Activated T-helper 9 cell treated with anti-CD3 and anti-CD28 coated beads, Interleukin-2, amount 50 U/mL, for 16 hours (primary cell): ENCODE results near the gene P4HA2.
"Not testable (repeated sequence)": the region's sequence is repeated elsewhere in the genome, so short reads cannot be mapped to it uniquely, and the experiment has no call there.

ENCODE experiments used
- DNase-seq: peaks from one replicate; pipeline ENCODE4 v3.0.0-alpha.2; 2020; ENCODE audit warnings: low read depth

P4HA2 gene

DNA sequence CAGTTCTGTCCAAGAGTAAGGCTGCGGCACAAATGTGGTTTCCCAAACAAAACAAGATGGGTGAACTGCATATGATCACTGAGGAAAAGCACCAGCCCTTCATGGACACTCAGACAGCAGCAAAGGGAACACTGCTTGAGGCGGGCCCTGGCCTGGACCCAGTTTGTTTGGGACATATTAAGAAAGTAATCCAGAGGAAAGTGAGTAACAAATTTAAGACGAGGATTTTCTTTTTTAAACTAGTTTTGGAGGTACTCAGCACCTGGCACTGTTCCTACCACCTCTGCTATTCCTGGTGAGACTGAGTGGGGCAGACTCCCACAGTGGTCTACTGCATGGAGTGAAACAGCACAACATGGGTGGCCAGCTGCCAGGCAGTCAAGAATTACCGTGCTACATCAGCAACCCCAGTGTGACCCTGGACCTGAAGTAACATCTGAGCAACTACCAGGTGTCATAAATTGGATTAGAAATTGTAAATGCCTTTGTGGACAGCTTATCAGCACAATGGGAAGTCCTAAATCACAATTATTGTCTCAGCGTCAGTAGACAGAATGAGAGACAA lies 28.5 kb downstream of the P4HA2 start:
- DNase-seq = no peak

- DNase-seq = no peak
Measured at GRCh38 chr5:132198571-132198970, 29.1 kb downstream of the P4HA2 start.

GRCh38 chr5:132195727-132196126 lies 31.9 kb downstream of the P4HA2 start:
- DNase-seq = no peak

- DNase-seq = no peak
Measured at GRCh38 chr5:132193165-132193694, 34.4 kb downstream of the P4HA2 start.

GRCh38 chr5:132190161-132190817 lies 37.4 kb downstream of the P4HA2 start:
- DNase-seq = no peak

DNA sequence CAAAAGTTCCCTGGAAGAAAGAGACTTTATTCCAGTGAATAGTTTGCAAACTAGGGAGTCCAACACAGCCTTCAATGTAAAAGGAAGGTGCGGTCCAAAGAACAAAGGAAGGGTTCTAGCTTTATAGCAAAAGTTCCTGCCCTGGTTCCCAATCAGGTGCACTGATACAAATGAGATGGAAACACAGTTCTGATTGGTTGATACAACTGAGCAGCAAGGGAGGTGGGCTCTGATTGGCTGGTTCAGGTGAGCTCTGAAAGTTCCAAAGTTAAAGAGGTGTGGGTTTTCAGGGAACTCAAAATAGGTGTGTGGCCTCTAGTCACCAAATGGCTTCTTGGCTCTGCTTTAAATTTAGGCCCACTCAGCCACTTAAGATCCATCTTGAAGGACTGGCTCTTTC lies 43.1 kb downstream of the P4HA2 start:
- DNase-seq = no peak

DNA sequence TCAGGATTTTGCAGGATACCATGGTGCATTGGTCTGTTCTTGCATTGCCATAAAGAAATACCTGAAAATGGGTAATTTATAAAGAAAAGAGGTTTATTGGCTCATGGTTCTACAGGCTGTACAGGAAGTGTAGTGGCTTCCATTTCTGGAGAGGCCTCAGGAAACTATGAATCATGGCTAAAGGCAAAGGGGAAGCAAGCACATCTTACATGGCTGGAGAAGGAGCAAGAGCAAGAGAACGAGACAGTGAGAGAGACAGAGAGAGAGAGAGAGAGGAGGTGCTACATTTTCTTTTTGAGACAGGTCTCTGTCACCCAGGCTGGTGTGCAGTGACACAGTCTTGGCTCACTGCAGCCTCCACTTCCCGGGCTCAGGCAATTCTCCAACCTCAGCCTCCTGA lies 43.9 kb downstream of the P4HA2 start:
- no peak for DNase-seq

DNA sequence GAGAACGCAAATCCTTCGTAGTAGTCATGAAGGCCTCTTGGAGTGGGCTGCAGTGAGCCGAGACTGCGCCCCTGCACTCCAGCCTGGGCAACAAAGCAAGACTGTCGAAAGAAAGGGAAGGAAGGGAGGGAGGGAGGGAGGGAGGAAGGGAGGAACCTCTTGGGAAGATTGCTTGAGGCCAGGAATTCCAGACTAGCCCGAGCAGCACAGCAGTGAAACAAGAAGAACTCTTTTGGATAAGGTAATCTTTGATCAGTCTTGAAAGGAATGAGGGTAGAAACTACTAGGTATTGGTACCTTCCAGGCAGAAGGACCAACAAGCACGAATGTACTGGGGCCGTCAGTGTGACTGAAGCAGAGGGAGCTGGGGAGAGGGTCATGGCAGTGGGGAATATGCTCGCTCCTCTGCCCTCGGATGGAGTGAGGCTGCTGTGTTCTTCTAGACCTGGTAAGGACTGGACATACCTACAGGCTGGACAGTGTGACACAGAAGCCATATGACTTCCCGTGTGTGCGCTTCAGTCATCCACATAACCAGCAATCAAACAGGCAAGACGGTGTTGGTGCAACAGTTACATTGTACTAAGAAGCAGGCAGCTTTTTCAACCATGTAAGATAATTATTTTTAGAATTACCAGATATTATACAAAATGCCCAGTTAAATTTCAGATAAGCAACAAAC lies 45.2 kb downstream of the P4HA2 start:
- no peak for DNase-seq

DNA sequence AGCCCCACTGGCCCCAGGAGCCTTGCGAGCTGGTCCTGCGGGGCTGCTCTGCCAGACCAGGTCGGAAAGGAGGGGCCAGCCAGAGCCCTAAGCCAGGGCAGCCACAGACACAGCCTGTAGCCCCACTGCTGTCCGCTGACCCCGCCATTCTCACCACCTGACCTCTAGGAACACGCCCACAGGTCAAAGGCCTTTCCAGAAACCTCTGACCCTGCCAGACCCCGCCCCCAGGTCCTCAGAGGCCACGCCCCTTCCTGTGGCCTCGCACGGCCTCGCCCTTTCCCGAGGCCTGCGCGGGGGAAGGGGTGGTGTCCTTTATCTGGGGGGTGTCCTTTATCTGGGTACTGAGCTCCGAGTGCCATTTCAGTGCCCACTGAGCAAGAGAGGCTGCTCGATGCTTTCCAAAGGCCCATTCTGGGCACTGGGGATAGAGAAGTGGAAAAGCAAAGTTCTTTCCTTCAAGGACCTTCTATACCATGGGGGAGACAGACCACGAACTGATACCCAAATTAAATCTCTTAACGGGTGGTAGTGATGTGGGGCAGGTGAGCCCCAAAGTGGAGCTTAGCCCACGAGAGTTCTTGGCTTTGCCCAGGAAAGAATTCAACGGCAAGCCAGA lies 46.5 kb downstream of the P4HA2 start:
- DNase-seq = no peak

DNA sequence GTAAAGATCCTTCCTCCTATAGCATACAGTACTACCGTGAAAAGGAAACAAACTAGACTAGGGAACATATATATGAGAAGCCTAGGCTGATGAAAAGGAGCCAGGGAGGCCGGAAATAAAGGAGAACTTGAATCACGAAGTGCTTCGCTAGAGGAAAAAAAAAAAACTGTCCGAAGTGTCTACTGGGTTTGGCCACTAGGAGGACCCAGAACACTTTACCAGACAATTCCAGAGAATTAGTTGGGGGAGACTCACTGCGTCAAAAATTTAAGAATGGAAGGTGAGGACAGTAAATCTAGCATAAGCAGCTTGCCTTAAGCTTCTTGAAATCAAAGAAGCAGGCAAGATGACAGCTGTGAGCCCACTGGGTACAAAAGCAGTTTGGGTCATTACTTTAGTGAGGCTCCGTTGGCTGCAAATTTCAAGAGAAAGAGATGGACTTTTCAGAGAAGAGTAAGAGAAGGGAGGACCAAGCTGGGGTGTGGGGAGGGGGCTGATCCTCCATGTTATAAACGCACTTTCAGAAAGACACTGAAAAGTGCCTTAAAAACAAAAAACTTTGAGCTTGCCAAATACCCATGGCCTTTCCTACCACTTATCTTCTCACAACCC lies 47.4 kb downstream of the P4HA2 start:
- no peak for DNase-seq

DNA sequence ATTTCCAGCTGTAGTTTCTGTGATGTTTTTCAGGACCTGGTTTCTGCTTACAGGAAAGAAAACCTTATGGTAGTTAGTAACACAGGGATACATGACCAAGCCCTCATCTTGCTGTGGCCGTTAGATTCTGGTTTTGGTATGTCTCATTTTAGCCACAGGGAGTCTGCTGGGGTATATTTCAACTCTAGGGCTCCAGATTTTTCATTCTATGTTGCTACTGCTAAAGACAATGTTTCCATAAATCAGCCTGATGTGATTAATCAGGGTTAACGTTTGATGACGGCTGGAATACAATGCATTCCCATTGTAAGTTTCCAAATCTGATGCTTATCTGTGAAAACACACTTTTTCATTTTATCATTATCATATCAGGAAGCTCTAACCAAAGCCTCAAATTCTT lies 48.2 kb downstream of the P4HA2 start:
- DNase-seq = no peak

DNA sequence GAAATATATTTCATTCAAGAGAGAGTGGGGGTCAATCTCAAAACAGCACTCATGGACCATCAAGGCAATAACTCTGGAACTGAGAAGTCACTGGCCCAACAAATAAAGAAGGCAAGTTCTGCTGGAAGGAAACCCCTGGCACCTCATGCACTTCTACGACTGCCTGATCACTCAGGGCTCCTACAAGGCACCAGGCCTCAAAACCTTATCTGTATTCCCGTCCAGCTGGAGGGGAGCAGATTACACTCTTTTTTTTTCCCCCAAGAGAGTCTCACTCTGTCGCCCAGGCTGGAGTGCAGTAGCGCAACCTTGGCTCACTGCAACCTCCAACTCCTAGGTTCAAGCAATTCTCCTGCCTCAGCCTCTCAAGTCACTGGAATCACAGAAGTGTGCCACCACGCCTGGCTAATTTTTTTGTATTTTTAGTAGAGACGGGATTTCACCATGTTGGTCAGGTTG lies 49.9 kb downstream of the P4HA2 start:
- DNase-seq = no peak

DNA sequence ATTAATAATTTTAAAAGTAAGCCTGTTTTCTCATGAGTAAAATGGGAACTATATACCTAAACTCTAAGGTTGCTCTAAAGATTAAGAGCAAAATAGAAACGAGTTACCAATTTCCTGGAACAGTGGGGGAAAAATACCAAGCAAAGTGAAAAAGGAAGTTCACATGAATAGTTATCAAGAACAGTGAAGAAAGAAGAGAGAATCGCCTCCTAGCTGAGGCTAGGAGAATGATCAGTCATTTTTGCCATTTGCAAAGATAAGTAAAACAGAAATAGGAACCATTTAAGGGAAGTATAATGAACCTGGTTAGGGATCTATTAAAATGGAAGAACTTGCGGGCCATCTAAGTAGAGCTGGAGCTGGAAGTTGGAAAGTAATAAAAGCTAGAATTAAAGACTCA lies 50.7 kb downstream of the P4HA2 start:
- no peak for DNase-seq

DNA sequence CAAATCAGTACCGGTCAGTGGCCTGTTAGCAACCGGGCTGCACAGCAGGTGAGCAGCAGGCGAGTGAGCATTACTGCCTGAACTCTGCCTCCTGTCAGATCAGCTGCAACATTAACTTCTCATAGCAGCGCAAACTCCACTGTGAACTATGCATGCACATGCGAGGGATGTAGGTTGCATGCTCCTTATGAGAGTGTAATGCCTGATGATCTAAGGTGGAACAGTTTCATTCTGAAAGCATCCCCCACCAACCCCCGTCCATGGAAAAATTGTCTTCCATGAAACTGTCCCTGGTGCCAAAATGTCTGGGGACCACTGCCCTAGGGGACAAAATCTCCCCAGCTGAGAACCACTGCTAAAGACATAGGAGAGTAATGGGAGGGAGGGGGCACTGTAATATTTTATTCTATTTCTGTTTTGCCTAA lies 51.1 kb downstream of the P4HA2 start:
- DNase-seq = no peak

DNA sequence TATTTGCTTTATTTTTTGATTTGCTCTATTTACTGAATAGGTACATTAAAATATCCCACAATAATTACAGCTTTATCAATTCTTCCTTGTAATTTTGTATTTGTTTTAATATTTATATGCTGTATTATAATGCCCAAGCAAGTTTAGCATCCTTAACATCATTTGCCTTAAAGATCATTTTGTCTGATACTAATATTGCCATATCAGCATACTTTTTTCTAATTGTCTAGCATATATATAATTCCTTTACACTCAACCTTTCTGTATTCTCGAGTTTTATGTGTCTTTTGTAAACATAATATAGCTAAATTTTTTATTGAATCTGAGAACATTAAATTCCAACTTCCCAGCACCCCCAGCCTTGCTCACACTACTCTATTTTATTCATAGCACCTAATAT lies 64.7 kb downstream of the P4HA2 start:
- DNase-seq = no peak

GRCh38 chr5:132161574-132162326 lies 65.9 kb downstream of the P4HA2 start:
- DNase-seq = not testable (repeated sequence)

DNA sequence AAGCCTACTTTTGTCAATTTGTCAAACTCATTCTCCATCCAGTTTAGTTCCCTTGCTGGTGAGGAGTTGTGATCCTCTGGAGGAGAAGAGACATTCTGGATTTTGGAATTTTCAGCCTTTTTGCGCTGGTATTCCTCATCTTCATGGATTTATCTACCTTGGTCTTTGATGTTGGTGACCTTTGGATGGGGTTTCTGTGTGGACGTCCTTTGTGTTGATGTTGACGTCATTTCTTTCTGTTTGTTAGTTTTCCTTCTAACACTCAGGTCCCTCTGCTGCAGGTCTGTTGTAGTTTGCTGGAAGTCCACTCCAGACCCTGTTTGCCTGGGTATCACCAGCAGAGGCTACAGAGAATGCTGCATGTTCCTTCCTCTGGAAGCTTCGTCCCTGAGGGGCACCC lies 71.2 kb downstream of the P4HA2 start:
- no peak for DNase-seq

DNA sequence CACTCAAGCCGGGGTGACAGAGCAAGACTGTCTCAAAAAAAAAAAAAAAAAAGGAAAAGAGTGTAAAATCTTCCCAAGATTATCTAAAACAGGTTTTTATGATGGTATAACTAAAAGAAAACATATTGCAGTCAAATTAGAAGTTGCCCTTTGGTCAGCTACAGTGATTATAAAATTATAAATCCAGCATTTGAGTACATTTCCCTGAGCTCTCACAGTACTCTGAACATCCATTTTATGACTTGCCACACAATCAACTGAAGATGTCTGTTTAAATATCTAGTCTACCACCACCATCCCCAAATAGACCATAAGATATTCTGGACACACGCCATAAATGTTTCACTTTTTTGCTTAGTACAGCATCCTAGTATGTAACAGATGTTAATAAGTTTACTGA lies 77.1 kb downstream of the P4HA2 start:
- no peak for DNase-seq

DNA sequence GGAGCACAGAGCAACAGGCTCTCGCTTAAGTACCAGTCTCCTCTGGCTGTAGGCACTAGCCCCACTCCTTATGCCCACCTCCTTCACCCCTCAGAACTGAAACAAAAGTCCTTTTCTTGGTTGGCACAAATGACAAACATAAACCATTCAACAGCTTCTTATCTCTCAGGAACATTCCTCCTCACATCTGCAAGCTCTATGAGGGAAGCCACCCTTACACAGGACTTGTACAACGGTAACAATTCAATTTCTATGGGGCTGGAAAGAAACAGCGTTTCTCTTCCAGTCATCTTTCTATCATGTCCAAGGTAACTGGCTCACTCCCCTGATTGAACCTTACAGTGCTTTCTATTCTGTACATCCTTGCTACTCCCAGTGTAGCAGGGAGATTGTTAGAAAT lies 80.0 kb downstream of the P4HA2 start:
- DNase-seq = no peak

DNA sequence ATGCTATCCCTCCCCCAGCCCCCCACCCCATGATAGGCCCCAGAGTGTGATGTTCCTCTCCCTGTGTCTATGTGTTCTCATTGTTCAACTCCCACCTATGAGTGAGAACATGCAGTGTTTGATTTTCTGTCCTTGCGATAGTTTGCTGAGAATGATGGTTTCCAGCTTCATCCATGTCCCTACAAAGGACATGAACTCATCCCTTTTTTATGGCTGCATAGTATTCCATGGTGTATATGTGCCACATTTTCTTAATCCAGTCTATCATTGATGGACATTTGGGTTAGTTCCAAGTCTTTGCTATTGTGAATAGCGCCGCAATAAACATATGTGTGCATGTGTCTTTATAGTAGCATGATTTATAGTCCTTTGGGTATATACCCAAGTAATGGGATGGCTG lies 82.3 kb downstream of the P4HA2 start:
- DNase-seq = not testable (repeated sequence)

- no peak for DNase-seq
Measured at GRCh38 chr5:132143148-132143547, 84.5 kb downstream of the P4HA2 start.

- DNase-seq = no peak
Measured at GRCh38 chr5:132142459-132142858, 85.2 kb downstream of the P4HA2 start.
